HG02678 (cell line): ENCODE results near the gene KIF13A.
"Not testable (repeated sequence)": the region's sequence is repeated elsewhere in the genome, so short reads cannot be mapped to it uniquely, and the experiment has no call there.

Experiments used
- ATAC-seq: cut with Tn5 transposase; IDR thresholded peaks from one replicate; pipeline ENCODE4 v1.9.1; 2021; ENCODE audit warnings: mild to moderate bottlenecking, moderate library complexity; ENCODE audit not compliant: unreplicated experiment

KIF13A gene

DNA sequence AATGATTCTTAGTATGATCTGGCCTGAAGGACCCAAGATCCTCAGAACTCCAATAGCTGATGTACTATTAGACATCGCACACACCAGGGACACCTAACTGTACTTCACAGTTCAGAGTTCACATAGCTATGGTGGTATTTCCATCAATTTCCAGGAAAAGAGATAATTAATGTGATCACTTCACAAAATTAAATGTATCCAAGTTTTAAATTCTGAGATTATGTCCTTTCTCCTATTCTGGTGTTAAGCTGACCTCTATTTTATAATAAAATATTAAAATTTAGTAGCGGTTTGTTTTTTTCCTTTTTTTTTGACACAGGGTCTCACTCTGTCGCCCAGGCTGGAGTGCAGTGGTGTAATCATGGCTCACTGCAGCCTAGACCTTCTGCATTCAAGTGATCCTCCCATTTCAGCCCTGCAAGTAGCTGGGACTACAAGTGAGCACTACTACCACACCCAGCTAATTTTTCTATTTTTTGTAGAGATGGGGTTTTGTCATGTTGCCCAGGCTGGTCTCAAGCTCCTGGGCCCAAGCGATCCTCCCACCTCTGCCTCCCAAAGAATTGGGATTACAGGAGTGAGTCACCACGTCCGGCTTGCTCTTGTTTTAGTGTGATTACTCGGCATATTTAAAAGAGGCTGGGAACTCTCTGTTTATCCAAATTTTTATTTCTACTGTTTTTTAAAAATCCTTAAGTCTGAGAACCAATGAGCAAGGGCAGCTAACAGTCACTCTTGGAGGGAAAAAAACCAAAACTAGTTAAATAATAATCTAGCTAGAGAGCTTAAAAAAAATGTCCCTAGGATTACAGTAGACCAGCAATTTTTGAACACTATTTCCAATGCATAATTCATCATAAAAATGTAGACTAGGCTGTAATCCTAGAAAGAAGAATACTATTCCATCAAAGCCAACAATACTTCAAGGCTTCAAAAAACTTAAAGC lies 16.0 kb downstream of the KIF13A start:
- no peak for ATAC-seq

DNA sequence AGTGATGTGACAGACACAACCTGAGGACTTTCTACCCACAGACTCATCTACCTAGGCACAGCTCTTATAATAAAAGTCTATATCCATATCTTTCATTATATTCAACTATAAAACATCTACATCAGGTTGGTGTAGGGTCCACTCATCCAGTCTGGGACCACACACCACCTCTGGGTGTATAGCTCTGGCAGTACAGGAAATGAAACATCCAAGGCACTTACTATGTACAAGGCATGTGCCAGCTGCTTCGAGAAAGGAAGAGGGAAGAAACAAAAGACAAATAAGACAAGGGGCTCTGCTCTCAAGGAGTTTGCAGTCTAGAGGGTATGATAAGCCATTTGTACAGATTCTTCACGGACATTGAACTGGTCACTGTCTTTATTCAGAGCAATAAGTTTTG lies 18.6 kb downstream of the KIF13A start:
- ATAC-seq: no peak

GRCh38 chr6:17967668-17968518 lies 19.5 kb downstream of the KIF13A start:
- ATAC-seq: no peak

DNA sequence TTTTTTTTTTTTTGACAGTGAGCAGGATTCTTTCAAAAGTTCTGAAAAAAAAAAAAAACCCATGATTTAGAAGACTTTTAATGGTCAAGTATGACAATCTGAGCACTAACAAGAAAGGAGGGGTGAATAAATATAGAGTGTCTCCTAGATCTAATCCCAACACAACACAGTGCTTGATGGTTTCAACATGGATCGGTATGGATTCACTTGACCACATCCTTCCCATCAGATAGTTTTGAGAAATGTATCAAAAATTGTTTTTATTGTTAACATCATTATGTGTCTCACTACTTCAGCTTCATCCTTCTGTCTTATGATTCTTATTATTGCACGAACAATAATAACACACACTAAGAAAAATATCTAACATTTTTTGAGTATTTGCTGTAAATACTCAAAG lies 21.0 kb downstream of the KIF13A start:
- no peak for ATAC-seq

DNA sequence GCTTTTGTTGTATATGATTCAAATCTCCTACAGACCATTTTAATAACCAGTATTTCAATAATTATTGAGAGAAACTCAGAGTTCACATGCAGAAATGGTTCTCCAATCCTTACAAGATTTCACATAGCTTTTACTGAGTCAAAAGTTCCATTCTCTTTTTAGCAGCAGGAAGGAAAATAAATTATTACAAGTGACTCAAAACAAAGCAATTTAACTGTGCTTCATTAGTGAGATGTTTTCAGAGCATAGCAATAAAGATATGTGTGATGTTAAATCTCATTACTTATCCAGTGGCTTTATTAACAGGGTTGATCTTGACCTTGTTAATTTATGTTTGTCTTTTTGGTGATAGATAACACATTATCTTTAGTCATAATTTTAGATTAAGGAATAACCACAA lies 22.0 kb downstream of the KIF13A start:
- ATAC-seq: no peak

GRCh38 chr6:17964633-17965032 lies 22.8 kb downstream of the KIF13A start:
- ATAC-seq: no peak

- ATAC-seq: no peak
Measured at GRCh38 chr6:17962436-17963031, 24.9 kb downstream of the KIF13A start.

DNA sequence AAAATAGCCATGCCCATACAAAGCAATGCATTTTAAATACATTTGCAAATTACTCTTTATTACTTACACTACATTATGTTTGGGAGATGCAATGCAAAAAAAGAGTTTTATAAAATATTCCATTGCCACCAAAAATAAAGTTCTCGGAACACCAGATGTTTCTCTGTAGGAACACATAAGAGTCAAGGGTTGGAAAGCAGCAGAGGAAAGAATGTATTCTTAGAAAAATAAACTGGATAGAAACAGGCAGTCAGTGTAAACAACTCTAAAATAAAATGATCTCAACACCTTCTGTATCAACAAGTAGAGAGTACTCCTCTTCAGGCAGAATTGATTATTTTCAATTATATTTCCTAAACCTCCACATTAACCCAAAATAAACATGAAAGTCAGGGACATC lies 28.1 kb downstream of the KIF13A start:
- no peak for ATAC-seq

GRCh38 chr6:17957904-17958620 lies 29.4 kb downstream of the KIF13A start:
- no peak for ATAC-seq

DNA sequence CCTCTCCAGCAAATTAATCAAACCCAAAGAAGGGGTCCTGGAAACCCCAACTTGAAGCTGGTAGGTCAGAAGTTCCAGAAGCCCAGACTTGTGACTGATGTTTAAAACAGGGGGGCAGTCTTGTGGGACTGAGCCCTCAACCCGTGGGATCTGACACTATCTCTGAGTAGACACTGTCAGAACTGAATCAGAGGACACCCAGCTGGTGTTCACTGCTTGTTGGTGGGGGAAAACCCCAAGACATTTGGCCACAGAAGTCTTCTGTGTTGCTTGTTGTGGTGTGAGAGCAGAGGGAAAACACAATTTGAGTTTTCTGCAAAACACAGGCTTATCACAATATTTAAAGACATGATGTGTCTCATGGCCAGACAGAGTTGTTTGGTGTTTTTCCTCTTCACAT lies 29.9 kb downstream of the KIF13A start:
- ATAC-seq: peak; percentile 60

DNA sequence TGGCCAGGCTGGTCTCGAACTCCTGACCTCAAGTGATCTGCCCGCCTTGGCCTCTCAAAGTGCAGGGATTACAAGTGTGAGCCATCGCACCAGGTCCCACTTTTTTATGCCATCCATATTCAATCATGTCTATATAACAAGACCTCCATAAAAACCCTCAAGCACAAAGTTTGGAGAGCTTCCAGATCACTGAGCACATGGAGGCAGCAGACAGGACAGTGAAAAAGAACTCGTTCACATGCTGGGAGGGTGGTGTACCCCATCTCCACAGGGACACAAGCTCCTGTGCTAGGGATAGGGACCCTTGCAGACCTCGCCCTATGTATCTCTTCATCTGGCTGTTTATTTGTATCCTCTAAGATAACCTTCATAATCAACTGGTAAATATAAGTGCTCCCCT lies 30.3 kb downstream of the KIF13A start:
- peak; percentile 8 for ATAC-seq

DNA sequence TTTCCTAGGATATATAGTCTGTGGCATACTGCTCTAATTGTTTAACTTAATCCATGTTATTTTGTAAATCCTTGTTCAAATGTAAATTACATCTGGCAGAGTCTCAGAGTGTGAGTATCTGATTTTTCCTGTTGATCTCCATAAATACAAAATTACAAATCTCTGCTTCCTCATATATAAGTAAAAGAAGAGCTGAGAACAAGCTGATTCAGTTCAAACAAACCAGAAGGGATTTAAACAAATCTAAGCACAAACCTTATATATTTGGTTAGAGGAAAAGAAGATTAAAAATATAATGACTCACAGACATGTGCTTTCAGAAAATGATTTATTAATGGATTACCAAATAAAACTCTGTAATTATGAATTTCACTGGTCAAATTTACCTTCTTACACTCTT lies 37.3 kb downstream of the KIF13A start:
- no peak for ATAC-seq

- ATAC-seq: no peak
Measured at GRCh38 chr6:17949168-17949567, 38.3 kb downstream of the KIF13A start.

GRCh38 chr6:17948725-17949124 lies 38.7 kb downstream of the KIF13A start:
- ATAC-seq: no peak

DNA sequence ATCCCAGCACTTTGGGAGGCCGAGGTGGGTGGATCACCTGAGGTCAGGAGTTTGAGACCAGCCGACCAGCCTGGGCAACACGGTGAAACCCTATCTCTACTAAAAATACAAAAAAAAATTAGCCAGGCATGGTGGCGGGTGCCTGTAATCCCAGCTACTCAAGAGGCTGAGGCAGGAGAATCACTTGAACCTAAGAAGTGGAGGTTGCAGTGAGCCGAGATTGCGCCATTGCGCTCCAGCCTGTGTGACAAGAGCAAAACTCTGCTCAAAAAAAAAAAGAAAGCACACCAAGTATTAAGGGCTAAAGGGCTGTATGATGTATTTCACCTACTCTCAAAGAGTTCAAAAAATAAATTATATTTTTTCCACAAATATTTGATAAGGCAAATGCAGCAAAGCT lies 39.9 kb downstream of the KIF13A start:
- ATAC-seq: not testable (repeated sequence)

DNA sequence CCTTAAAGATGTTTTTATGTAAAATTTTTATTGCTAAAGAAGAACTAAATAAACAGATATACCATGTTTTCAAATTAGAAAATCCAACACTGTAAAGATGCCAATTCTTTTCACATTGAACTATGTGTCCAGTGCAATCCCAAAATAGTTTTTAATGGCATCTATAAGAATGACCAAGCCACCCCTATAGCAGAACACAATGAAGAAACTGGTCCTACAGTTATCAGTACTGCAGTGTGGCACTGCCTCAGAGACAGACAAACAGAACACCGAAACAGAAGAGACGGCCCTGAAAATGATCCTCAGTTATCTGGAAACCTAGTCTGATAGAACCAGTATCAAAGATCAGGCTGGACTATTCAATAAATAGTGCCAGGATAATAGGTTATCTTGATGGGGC lies 41.9 kb downstream of the KIF13A start:
- ATAC-seq: no peak

DNA sequence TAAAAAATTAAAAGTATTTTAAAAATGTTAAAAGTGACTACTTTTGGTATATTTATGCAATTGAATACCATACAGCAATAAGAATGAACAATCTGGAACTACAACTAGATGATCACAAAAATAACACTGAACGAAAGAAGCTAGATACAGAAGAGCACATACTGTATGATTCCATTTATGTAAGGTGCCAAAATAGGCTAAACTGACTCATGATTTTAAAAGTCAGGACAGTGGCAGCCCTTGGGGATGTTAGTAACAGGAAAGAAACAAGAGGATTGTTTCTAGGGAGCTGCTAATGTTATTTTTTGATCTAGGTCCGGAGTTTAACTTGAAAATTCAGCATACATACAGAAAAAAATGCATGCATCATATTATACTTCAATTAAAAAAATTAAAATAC lies 42.3 kb downstream of the KIF13A start:
- no peak for ATAC-seq

- no peak for ATAC-seq
Measured at GRCh38 chr6:17941318-17941717, 46.1 kb downstream of the KIF13A start.

DNA sequence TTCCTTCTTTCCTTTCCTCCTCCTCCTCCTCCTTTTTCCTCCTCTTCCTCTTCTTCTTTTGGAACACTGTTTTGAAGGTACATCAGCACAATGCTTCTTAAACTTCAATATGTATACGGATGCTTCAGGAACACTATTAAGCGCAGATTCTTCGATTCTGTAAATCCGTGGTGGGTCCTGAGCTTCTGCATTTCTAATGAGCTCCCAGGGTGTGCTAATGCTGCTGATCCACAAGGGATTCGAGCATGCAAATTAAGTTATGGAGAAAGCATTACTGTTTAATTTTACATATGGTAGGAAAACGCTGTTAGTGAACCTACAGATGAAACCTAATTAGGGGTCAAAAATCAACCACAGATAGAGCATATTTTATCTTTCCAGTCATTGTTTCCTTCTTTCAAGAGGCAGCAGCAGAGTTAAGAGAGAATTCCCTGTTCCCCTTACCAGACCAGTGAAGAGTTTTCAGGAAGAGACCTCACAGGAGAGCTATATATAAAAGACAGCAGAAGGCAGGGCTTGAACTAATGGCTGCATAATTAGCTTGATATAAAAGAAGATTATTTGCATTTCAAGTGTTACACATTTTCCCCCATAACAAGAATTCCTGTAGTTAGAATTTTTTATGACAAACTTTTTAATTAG lies 47.2 kb downstream of the KIF13A start:
- no peak for ATAC-seq

DNA sequence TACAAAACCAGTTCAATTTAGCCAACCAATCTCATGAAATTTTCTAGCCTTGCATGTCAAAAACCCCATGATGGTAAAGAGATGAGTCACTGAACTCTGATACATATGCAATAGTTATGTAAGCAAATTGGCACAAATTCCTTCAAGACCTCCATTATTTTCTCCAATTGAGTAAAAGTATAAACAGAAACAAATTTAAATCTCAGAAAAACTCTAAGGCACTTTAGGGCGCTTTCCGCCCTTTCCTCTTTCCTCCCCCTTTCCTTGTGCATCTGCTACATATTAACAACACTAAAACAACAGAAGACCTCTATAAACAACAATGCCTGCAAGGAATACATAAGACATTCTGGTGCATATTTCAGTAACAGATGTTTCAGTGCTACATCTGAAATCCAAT lies 48.5 kb downstream of the KIF13A start:
- ATAC-seq: no peak
